Lung microvascular endothelial cell (primary cell): ENCODE results near the gene CSNK1D. TPM values are rescaled to one million over a fixed set of nuclear protein-coding genes. Genes with fewer than 3 reads are reported as not detected.
A peak's percentile ranks its signal among the peaks of the same experiment; 100 is the strongest.

Experiments
- DNase-seq, 2 donors: peaks; one replicate each; pipeline versions ENCODE4 v3.0.0 to v3.0.0-alpha.2; 2010; ENCODE audit warnings: low read depth in 2 of 2
- total RNA-seq: library from RNA; depleted of rRNA; stranded (reverse); fragments of >200 nt; gene quantifications from 2 replicates; pipeline ENCODE4 v1.2.1, GENCODE V29; 2014

CSNK1D gene
- total RNA-seq, 1 donor from 2014 or later = 41.3 TPM

DNA sequence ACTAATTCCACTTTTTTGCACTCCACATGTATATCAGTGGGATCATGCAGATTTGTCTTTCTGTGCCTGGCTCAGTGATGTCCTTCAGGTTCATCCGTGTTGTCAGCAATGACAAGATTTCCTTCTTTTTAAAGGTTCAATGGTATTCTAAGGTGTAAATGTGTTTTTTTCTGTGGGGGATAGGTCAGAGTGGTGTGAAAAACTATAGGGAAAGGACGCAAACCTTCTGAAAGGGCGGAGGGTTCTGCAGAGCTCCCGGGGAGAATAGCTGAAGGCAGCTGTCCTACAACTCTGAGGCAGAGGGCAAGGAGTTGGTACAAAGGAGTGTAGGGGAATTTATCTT is 21.9 kb upstream of the CSNK1D start:
- DNase-seq = no peak

DNA sequence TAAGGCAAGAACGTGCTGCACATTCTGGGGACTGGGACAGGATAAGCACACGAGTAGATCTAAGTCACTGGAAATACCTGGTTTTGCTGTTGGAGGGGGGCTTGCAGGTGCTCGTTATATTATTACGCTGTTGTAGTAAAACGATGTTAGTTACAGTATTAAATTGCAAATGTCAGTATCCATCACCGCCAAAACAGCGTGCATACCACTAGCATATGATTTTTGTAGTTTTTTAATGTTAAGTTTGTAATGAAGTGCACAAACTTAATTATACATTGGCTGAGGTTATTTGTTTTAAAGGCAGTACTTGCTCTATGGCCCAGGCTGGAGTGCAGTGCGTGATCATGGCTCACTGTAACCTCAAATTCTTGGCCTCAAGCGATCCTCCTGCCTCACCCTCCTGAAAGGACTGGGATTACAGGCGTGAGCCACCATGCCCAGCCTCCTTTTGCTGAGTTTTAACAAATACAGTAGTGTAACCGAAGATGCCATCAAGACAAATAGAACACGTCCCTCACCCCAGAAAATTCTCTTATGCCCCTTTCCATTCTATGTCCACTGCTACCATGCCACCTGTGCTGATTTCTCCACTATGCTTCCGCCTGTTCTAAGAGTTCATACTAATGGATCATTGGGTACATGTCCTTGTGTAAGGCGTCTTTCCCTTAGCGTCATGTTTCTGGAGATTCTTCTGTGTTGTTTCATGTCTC is 20.7 kb upstream of the CSNK1D start:
- DNase-seq = peak in 1 of 2 donors; percentile 26

DNA sequence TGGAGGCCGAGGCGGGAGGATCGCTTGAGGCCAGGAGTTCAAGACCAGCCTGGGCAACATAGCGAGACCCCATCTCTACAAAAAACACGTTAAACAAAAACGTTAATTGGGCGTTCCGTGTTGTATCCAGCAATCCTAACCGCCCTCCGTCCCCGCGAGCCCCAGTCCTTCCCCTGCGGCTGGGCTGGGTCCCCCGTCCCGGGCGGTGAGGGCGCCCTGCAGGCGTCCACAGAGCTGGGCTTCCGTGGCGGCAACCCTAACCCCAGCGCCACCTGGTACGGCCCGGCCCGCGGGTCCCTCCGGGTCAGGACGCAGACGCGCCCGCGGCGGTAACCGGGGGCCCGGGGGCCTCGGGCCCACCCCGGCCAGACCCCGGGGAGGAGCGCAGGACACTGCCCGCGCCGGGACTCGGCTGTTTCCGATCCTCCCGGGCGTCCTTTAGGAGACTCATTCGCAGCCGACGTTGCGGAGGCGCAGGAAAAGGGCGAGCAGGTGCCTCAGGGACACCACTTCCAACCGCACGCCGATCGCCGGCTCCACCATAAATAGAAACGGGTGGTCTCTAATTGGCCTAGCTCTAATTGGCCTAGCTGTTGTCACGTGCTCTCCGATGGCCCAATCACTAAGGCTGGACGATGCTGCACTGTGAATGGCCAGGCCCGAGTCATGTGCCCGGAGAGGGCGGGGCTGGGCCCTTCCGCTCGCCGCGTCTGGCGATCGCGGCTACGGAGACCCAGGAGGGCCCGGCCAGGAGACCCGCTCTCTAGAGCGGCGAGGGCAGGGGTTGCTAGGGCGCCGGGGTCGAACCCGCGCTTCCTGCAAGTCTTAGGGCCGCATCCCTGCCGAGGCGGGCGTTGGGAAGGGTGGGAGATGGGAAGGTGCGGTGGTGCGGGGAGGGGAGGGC is 19.0 kb upstream of the CSNK1D start:
- peak; percentile 98 to 99 for DNase-seq

DNA sequence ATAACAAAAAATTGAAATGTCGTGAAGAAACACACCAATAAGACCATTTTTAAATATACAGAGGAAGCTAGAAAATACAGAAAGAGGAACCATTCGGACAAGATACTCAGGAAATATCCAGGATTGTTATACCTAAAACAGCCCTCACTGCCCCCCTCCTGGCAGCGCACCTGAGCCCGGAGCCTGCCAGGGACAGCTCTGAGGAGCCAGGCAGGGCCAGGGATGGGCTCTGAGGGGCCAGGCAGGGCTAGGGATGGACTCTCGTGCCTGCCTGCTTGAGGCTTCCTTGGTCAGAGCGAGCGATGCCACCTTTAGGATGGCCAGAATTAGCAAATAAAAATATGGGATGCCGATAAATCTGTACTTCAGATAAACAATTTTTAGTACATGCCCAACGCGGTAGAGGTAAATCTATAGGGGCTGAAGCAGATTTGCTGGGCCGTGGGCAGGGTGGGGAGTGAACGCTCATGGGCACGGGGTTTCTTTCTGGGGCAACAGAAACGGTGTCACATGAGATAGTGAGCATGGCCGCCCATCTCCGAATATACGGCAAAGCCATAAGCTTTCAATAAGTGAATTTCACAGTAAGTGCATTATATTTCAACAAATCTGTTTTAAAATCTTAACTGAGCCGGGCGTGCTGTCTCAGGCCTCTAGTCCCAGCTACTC is 18.2 kb upstream of the CSNK1D start:
- no peak for DNase-seq

DNA sequence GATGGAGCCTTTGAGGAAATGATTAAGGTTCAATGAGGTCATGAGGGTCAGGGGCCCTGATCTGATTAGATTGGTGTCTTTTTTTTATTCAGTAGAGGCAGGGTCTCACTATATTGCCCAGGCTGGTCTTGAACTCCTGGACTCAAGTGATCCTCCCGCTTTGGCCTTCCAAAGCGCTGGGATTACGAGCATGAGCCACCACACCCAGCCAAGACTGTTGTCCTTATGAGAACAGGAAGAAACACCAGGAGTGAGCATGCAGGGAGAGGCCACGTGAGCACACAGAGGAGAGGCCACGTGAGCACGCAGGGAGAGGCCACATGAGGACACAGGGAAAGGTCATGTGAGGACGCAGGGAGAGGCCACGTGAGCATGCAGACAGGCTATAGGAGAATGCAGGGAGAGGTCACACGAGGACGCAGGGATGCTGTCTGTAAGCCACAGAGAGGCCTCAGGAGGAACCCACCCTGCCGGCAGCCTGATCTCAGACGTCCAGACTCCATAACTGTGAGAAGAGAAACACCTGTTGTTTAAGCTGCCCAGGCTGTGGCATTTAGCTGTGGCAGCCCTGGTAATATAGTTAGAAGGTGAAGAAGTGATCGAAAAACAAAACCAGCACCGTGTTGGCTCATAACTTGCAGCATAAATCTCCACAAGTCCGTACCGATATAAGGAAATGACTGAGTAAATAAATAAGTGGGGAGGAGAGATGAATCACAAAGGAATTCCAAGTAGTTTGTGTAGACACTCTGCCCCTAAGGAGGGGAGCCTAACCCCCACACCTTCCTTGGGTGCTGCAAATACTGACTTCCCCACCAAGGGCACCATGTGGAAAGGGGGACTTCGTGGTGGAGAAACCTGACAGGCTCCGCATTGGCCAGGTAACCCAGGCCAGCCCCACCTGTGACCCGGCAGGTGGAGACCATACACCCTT is 14.6 kb upstream of the CSNK1D start:
- DNase-seq = peak in 1 of 2 donors; percentile 91

DNA sequence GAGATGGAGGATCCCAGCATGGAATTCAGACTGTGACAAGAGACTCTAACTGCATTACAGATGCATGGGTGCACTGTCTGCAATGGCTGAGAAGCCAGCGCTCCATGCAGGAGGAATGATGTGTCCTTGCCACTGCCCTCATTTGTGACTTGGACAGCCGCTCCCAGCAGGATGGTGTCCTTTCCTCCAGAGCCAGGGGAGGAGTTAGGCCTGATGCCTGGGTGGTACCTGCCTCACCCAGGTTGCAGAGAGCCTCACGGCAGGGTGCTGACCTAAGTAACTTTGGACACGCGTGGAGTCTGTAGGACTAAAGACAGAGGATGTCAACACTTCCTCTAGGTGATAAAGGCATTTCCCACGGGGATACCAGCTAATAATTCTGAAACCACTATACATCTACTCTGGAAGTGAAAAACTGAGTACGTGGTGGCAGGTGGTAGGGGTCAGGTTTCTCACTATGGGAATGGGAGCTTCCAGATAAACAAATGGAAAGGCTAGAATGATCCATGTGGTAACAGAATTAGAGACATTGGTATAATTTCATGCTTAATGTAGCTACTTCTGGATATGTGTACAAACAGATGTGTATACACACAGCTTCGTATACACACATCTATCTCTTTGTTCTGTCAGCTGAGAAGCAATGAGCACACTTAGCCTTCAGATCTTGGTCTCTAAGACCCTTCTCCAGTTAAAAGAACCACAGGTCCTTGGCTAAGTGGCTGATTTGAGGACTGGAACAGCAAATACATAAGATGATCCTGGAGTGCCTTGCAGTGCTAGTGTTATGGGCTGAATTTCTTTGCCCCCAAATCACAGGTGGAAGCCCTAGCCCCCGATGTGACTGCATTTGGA is 13.7 kb upstream of the CSNK1D start:
- DNase-seq = no peak

DNA sequence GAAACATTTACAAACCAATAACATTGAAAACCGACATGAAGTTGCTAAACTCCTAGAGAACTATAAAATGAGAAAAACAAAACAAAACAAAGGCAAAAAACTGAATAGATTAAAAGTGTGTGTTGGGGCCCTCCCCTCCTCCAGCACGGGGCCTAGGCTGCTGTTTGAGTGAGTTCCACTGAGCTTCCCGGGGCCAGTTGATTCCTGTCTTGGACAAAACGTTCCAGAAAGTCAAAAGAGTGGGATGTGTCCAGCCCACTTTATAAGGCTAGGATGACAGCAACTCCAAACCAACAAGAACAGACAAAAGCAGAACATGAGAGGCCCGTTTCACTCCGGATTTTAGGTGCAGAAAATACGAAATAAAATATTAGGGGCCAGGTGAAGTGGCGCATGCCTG is 11.6 kb upstream of the CSNK1D start:
- DNase-seq = no peak

DNA sequence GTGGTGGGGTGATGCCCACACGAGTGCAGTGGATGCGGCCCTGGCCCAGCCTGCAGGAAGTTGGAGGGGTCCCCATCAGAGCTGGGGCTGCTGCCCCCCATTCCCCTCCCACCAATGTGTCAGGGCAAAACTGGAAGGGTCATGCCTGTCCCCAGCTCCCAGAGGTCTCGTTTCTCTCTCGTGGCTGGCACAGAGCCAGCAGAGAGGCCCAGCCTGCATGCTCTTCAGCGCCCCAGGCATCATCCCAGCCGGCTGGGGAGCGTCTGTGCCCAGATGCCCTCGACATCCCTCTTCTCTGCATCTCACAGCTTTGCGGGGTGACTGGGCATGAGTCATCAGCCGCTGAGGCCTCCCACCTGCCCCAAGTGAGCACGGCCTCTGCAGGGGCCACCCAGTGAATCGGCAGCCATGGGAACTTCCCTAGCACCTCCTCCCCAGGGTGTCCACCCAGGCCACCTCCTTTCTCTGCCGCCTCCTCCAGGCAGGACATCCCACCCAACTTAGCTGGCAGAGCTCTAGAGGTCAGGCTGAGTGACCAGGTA is 9.8 kb upstream of the CSNK1D start:
- DNase-seq = peak in 1 of 2 donors; percentile 59

DNA sequence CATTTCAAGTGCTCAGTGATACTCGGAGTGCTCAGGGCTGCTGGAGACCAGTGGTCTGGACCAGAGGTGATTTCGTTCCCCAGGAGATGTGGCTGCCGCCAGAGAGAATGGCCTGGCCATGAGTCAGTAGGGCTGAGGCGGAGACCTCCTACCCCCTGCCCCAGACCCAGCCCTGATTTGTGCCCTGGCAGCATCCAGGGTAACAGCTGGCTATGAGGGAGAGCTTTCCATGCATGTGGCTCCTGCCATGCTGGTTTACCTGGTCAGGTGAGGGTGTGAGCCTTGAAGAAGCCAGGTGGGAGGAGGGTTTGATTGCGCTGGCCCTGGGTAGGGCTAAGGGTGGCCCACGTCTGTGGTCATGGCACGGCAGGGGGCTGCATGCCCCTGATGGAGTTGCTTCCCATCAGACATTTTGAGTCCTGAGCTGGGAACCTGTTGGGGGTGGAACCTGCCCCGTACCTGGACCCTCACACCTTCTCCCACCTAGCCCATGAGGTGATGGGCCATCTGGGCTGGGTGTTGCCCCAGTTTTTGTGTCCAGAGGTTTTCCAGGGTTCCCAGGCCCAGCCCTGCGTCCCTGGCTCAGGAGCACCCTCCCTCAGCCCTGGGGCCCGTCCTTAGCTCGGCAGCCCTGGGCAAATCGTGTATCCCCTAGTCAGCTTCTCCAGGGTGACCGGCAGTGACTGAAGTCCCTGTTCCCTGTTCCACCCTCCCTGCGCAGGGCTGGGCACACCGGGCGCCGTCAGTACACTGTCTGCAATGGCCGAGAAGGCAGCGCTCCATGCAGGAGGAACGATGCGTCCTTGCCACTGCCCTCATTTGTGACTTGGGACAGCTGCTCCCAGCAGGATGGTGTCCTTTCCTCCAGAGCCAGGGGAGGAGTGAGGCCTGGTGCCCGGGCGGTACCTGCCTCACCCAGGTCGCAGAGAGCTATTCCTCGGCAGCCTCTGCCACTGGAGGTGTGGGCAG is 9.0 kb upstream of the CSNK1D start:
- no peak for DNase-seq

DNA sequence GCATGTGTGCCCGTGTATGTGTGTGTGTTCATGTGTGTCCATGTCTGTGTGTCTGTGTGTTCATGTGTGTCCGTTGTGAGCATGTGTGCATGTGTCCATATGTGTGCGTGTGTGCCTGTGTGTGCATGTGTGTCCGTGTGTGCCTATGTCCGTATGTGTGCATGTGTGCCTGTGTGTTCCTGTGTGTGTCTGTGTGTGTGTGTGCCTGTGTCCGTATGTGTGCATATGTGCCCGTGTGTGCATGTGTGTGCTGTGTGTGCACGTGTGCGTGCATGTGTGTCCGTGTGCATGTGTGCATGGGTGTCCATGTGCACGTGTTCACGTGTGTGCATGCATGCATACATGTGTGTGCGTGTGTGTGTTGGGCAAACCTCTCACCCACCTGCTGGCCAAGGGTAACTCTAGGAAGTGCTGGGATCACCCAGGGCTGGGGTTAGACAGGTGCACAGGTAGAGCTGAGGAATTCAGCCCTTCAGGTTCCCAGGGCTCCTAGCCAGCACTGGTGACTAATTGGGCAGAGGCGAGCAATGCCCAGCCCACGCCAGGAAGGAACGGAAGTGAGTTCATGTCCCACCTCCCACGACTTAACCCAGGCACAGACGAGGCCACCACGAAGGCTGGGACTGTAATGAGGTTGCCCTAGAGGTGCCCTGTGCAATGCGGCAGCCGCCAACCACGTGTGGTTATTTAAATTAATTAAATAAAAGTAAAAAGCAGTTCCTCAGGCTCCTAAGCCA is 8.2 kb upstream of the CSNK1D start:
- no peak for DNase-seq

DNA sequence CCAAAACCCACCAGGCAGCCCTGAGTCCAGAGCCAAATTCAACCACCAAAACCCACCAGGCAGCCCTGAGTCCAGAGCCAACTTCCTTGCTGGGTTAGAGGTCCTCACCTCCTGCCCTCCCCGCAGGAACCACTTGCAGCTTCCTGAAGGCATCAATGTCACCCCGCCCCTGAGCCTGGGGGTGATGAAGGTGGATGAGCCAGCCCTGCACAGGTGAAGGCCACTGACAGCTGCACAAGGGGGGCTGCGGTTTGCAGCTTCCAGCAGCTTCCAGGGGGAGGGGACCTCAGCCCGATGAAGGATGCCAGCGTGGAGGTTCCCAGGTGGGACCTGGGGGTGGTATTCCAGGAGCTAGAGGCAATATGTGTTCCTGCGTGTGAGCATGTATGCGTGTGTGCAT is 7.6 kb upstream of the CSNK1D start:
- DNase-seq = no peak

DNA sequence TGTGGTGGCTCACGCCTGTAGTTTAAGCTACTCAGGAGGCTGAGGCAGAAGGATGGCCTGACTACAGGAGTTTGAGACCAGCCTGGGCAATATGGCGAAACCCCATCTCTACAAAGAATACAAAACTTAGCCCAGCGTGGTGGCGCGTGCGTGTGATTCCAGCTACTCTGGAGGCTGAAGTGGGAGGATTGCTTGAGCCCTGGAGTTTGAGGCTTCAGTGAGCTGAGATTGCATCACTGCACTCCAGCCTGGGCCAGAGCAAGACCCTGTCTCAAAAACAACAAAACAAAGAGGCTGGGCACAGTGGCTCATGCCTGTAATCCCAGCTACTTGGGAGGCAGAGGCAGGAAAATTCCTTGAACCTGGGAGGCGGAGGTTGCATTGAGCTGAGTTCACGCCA is 7.0 kb upstream of the CSNK1D start:
- DNase-seq = no peak

DNA sequence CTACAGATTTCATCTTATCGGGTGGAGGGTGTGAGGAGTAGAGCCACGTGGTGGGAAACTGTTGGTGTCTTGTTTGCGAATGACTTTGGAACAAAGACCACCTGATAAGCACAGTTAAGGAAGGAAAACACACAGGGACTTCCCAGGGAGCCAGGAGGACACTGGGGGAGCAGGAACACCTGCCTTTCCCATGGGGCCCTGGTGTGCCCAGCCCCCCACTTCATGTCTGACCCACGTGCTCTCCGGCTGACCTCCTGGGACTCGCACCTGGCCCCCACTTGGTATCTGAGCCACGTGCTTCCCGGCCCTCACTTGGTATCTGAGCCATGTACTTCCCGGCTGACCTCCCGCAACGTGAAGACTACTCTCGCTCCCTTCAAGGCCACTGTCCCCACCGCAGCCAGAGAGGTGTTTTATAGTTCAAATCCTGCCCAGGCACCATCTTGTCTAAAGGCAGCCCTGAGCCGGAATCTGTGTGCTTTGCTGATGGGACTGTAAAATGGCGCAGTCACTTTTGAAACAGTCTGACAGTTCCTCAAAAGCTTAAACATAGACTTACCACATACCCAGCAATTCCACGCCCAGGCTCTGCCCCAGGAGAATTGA is 5.4 kb upstream of the CSNK1D start:
- DNase-seq = no peak

DNA sequence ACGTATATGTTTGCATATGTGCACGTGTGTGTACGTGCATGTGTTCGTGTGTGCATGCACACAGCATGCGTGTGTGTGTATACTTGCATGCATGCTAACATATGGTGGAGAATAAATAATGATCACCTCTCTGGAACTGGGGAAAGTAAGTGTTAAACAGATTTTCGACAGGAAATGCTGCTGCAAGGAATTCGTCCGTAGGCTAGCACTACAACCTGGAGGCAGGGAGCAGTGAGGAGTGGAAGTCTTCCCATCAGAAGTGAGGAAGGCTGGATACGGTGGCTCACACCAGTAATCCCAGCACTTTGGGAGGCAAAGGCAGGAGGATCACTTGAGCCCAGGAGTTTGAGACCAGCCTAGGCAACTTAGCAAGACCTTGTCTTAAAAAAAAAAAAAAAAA is 4.8 kb upstream of the CSNK1D start:
- no peak for DNase-seq

DNA sequence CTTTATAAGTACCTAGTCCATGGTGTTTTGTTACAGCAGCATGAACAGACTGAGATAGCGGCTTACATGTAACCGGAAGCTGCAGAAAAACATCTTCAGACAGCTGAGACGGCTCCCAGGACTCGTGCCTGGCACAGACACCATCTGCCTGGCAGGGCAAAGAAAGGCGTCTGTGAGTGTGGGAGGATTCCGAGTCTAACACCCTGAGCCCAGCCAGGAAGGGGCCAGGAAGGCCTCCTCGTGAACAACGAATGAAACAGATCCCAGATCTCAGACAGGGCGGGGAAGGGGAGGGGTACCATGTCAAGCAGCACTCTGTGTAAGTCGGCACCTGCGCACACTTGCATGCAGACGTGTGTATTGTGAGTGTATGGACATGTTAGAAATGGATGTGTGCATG is 4.4 kb upstream of the CSNK1D start:
- DNase-seq = no peak

DNA sequence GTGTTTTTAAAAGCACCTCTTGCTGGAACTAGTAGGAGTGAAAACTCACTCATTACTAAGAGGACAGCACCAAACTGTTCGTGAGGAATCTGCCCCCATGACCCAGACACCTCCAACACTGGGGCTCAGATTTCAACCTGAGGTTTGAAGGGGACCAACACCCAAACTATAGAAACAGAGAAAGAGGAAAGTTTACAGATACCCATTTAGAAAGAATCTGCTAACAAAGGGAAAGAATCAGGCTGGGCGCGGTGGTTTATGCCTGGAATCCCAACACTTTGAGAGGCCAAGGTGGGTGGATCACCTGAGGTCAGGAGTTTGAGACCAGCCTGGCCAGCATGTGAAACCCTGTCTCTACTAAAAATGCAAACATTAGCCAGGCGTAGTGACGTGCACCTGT is 3.4 kb upstream of the CSNK1D start:
- DNase-seq = no peak

DNA sequence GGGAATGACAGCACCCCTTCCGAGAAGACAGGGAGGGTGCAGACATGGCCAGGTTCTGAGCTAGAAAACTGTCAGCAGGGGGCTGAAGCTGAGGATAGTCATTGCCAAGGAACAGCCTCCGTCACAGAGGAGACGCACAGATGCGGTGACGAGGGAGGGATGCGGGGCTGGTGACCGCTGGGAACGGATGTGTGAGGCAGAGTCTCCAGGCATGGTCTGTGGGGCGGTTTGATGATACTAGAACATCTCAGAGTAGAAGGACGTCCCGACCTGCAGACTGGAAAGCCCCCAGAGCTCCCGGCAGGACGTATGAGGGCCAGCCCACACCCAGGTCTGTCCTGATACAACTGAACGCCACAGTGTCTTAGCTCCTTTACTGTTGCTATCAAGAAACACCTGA is 1.8 kb upstream of the CSNK1D start:
- no peak for DNase-seq
